Chondrocyte (in vitro differentiated cells): ENCODE measurements around the gene MEOX1. TPM values are rescaled to one million over a fixed set of nuclear protein-coding genes. Genes with fewer than 3 reads are reported as not detected.

ENCODE experiments used
- DNase-seq: peaks from one replicate; pipeline ENCODE4 v3.0.0; 2021; ENCODE audit warnings: mixed read lengths, low spot score
- H3K27ac Mint-ChIP-seq: one replicate; pipeline ENCODE4 v1.8.0; 2021; ENCODE audit warnings: mild to moderate bottlenecking, moderate library complexity, mixed read lengths; ENCODE audit not compliant: unreplicated experiment
- H3K27me3 Mint-ChIP-seq: 2 replicates; pipeline ENCODE4 v1.8.0; 2021; ENCODE audit warnings: low read depth, mixed read lengths
- H3K36me3 Mint-ChIP-seq: 2 replicates; pipeline ENCODE4 v1.8.0; 2021; ENCODE audit warnings: low read depth, mixed read lengths
- H3K4me1 Mint-ChIP-seq: 2 replicates; pipeline ENCODE4 v1.8.0; 2021; ENCODE audit warnings: low read depth, mild to moderate bottlenecking, mixed read lengths
- H3K4me3 Mint-ChIP-seq: one replicate; pipeline ENCODE4 v1.8.0; 2021; ENCODE audit warnings: mild to moderate bottlenecking, moderate library complexity, mixed read lengths; ENCODE audit not compliant: unreplicated experiment
- H3K9me3 Mint-ChIP-seq: 2 replicates; pipeline ENCODE4 v1.8.0; 2021; ENCODE audit warnings: low read depth, mixed read lengths
- total RNA-seq: library from RNA; stranded (reverse); gene quantifications from 3 replicates; pipeline ENCODE4 v1.2.1, GENCODE V29; 2021
- TF ChIP-seq, protein P1 (sequence below): fragments of 200-600 bp; sonication (generic); IDR thresholded peaks from 2 replicates; pipeline ENCODE4 v1.5.0; 2021; ENCODE audit warnings: antibody characterized with exemption, mild to moderate bottlenecking, moderate library complexity

MEOX1 gene
- total RNA-seq, 1 donor from 2014 or later = 0.07 TPM

DNA sequence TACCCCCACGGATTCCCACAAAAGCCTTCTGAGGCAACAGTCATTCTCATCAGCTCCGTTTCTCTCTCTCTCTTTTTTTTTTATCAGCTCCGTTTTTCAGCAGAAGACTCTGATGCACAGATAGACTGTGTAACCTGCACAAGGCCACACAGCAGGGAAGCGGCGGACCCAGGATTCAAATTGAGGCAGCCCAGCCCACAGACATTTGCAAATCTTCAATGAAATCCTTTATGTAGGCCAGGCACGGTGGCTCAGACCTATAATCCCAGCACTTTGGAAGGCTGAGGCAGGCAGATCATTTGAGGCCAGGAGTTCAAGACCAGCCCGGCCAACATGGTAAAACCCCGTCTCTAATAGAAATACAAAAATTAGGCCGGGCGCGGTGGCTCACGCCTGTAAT is 2.4 kb upstream of the MEOX1 start:
- no peaks in the 10 kb centered on the region for H3K9me3 Mint-ChIP-seq
- no peak for DNase-seq
- H3K36me3 Mint-ChIP-seq = no peaks in the 10 kb centered on the region
- H3K27ac Mint-ChIP-seq = no peak overlapping the region
- peaks cover 22% of the 10 kb centered on the region for H3K4me1 Mint-ChIP-seq
- no peak overlapping the region for H3K4me3 Mint-ChIP-seq
- H3K27me3 Mint-ChIP-seq = no peaks in the 10 kb centered on the region
- TF ChIP-seq, protein P1, sequence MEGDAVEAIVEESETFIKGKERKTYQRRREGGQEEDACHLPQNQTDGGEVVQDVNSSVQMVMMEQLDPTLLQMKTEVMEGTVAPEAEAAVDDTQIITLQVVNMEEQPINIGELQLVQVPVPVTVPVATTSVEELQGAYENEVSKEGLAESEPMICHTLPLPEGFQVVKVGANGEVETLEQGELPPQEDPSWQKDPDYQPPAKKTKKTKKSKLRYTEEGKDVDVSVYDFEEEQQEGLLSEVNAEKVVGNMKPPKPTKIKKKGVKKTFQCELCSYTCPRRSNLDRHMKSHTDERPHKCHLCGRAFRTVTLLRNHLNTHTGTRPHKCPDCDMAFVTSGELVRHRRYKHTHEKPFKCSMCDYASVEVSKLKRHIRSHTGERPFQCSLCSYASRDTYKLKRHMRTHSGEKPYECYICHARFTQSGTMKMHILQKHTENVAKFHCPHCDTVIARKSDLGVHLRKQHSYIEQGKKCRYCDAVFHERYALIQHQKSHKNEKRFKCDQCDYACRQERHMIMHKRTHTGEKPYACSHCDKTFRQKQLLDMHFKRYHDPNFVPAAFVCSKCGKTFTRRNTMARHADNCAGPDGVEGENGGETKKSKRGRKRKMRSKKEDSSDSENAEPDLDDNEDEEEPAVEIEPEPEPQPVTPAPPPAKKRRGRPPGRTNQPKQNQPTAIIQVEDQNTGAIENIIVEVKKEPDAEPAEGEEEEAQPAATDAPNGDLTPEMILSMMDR = no peak

DNA sequence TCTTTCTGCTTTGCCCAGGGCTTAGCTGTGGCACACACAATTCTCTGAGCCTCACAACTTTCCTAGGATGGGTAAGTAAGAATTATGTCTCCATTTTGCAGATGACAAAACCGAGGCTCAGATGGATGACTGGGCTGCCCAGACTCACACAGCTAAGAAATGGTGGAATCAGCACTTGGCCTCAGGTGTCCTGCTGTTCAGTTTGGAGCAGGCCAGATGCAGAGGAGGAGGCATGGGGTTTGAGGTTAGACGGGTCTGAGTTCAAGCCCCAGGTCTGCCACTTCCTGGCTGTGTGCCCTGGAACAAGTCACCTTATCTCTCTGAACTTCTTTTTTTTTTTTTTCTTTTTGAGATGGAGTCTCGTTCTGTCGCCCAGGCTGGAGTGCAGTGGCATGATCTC is 1.7 kb upstream of the MEOX1 start:
- no peaks in the 10 kb centered on the region for H3K36me3 Mint-ChIP-seq
- TF ChIP-seq, protein P1 = no peak
- H3K4me3 Mint-ChIP-seq = no peak overlapping the region
- H3K4me1 Mint-ChIP-seq = peaks cover 22% of the 10 kb centered on the region
- DNase-seq = no peak
- H3K9me3 Mint-ChIP-seq = no peaks in the 10 kb centered on the region
- H3K27ac Mint-ChIP-seq = no peak overlapping the region
- no peaks in the 10 kb centered on the region for H3K27me3 Mint-ChIP-seq

DNA sequence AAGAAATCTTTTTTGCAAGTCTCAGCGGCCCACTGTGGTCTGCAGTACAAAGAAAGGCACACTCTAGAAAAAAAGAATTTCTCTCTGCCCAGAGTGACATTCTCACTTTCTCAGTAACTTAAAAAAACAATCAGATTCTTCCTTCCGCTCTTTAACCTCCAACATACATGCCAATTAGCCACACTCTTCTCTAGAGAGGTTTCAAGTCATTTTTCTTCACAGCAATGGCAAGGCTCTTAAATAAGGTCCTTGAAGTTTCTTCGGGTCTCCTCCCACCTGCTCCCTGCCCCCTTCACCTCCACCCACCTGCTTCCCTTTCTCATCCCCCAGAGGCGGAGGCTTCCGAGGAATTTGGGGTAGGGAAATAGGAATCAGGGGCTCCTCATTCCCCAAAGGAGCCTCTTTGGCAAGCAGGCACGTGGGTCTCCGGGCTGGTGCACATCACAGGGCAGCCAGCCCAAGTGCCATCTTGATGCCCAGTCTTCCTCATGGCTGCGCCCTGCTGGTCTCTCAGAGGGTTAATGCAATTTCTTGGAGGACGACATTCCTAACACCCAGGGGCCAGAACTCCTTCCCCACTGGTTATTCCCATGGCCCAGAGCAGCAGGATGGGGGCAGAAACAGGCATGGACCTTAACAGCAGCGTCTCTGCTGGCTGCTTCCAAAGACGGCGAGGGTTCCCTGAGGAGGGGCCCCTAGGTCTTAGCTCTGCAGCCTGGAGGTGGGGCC is 855 bp upstream of the MEOX1 start:
- Mint-ChIP-seq H3K36me3 (no peaks in the 10 kb centered on the region), H3K4me1 (peaks cover 20% of the 10 kb centered on the region), H3K4me3 (no peak overlapping the region), H3K27me3 (no peaks in the 10 kb centered on the region), H3K27ac (peak overlapping the region; percentile 50), H3K9me3 (no peaks in the 10 kb centered on the region)
- TF ChIP-seq, protein P1 = no peak
- no peak for DNase-seq

DNA sequence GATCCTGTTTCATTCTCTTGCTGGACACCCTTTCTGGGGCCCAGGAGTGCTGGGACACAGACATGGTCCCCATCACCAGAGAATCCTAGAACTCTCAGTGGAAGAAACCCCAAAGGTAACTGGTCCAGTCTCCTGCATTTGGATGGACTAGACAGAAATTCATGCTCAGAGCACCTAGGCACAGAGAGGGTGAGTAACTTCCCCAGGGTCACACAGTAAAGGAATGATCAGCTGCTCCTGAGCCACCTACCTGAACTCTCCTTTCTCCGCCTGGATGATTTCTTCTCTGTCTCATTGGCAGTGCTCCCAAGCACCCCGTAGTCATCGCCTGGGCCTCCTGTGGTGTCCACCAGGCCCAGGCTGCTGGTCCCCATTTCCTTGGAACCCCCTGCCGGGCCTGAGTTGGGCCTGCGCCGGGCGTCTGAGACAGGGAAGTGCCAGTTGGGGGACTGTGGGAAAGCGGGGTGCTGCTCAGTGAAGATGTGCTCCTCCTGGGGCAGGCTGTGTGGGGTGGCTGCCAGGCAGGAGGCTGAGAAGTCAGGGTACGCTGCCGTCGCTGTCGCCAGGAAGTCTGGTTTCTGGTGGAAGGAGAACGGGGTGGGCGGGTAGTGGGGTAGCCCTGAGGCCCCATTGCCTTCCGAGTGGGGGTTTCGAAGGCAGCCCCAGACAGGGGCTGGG is 767 bp downstream of the MEOX1 start:
- no peaks in the 10 kb centered on the region for H3K36me3 Mint-ChIP-seq
- peaks cover 20% of the 10 kb centered on the region for H3K4me1 Mint-ChIP-seq
- H3K4me3 Mint-ChIP-seq = no peak overlapping the region
- H3K27me3 Mint-ChIP-seq = no peaks in the 10 kb centered on the region
- H3K27ac Mint-ChIP-seq = no peak overlapping the region
- DNase-seq = no peak
- H3K9me3 Mint-ChIP-seq = no peaks in the 10 kb centered on the region
- TF ChIP-seq, protein P1 = no peak

DNA sequence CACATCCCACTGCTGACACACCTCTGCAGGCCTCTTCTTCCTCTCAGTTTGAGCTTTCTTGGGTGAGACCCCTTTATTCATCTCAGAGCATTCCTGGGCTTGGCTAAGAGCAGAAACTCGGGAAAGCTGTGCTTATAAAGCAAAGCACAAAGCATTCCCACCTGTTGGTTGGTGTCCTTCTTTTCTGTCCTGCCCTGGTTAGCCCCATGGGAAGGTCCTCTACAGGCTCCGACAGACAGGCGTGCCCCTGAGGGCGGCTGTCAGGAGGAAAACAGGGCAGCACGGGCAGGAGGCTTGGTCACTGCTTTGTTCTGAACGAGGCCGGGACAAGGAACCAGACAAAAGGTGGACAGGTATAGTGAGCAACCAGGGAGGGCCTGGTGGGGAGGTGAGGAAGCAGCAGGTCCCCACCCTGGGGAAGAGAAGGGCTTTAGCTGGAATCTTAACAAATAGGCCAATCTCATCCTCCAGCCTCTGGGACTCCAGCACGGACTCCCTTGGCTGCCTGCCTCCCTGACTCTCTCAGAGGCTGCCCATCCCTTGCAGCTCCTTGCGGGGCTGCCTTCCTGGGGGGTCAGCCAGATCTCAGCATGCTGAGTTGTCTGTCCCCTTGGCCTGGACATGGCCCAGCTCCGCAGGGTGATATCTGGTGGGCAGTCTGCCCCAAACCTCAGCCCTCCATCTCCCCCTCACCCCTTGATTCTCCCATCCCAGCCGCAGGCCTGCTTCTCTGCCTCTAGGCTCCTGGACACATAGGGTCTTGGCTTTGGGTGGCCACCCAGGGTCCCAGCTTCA is 1.7 kb downstream of the MEOX1 start:
- Mint-ChIP-seq H3K9me3 (no peaks in the 10 kb centered on the region), H3K4me3 (no peak overlapping the region), H3K27ac (no peak overlapping the region), H3K4me1 (peaks cover 17% of the 10 kb centered on the region), H3K36me3 (no peaks in the 10 kb centered on the region), H3K27me3 (no peaks in the 10 kb centered on the region)
- TF ChIP-seq, protein P1 = no peak
- no peak for DNase-seq
